Measurements from ENCODE around the gene TIMM44.
"Not testable (repeated sequence)": the region's sequence is repeated elsewhere in the genome, so short reads cannot be mapped to it uniquely, and the experiment has no call there.

The TIMM44 gene

GRCh38 chr19:7942981-7943443 lies 454 bp downstream of the TIMM44 start:
- DNase-seq: no peak

GRCh38 chr19:7941895-7942596 lies 1.4 kb downstream of the TIMM44 start:
- no peak for DNase-seq

- no peak for DNase-seq
Measured at GRCh38 chr19:7940841-7941240, 2.6 kb downstream of the TIMM44 start.

GRCh38 chr19:7934766-7935165 lies 8.7 kb downstream of the TIMM44 start:
- DNase-seq: no peak

- no peak for DNase-seq
Measured at GRCh38 chr19:7933828-7934725, 9.4 kb downstream of the TIMM44 start.

- DNase-seq: no peak
Measured at GRCh38 chr19:7933411-7933810, 10.1 kb downstream of the TIMM44 start.

- no peak for DNase-seq
Measured at GRCh38 chr19:7932930-7933300, 10.6 kb downstream of the TIMM44 start.

- no peak for DNase-seq
Measured at GRCh38 chr19:7932276-7932929, 11.1 kb downstream of the TIMM44 start.

- DNase-seq: no peak
Measured at GRCh38 chr19:7931221-7932061, 12.0 kb downstream of the TIMM44 start.

- no peak for DNase-seq
Measured at GRCh38 chr19:7930765-7931164, 12.7 kb downstream of the TIMM44 start.

- not testable (repeated sequence) for DNase-seq
Measured at GRCh38 chr19:7930030-7930429, 13.4 kb downstream of the TIMM44 start.

- peak; percentile 69 for DNase-seq
Measured at GRCh38 chr19:7928741-7929701, 14.4 kb downstream of the TIMM44 start.

GRCh38 chr19:7928334-7928706 lies 15.1 kb downstream of the TIMM44 start:
- DNase-seq: no peak

GRCh38 chr19:7927605-7928333 lies 15.7 kb downstream of the TIMM44 start:
- DNase-seq: no peak

GRCh38 chr19:7926727-7927604 lies 16.5 kb downstream of the TIMM44 start:
- DNase-seq: no peak

GRCh38 chr19:7926021-7926726 lies 17.3 kb downstream of the TIMM44 start, which contains the start of gene CTXN1:
TSS of gene CTXN1 (minus strand) at chr19:7926135. CDS start at chr19:7925538, 597 bp downstream.
- DNase-seq: peak; percentile 68

- DNase-seq: peak; percentile 83
Measured at GRCh38 chr19:7925171-7925851, 18.2 kb downstream of the TIMM44 start.

GRCh38 chr19:7924651-7925170 lies 18.8 kb downstream of the TIMM44 start:
- no peak for DNase-seq

All from stimulated activated CD4-positive, alpha-beta T cell treated with anti-CD3 and anti-CD28 coated beads, Interleukin-1b, Interleukin-23, amount 100 ng/mL, for 48 hours (primary cell).